ENCODE measurements around the gene AGMO.
"Not testable (repeated sequence)": the region's sequence is repeated elsewhere in the genome, so short reads cannot be mapped to it uniquely, and the experiment has no call there.

AGMO gene

GRCh38 chr7:15558756-15559155, 3.1 kb downstream of the AGMO start:
- DNase-seq: no peak

GRCh38 chr7:15557686-15558085, 4.1 kb downstream of the AGMO start:
- DNase-seq: no peak

GRCh38 chr7:15557186-15557585, 4.6 kb downstream of the AGMO start:
- no peak for DNase-seq

- no peak for DNase-seq
Observed at GRCh38 chr7:15556339-15557105, 5.3 kb downstream of the AGMO start.

- no peak for DNase-seq
Observed at GRCh38 chr7:15555381-15555859, 6.4 kb downstream of the AGMO start.

GRCh38 chr7:15554744-15555143, 7.1 kb downstream of the AGMO start:
- no peak for DNase-seq

GRCh38 chr7:15554081-15554480, 7.7 kb downstream of the AGMO start:
- DNase-seq: no peak

- not testable (repeated sequence) for DNase-seq
Observed at GRCh38 chr7:15547320-15547719, 14.5 kb downstream of the AGMO start.

- DNase-seq: no peak
Observed at GRCh38 chr7:15546272-15546792, 15.5 kb downstream of the AGMO start.

- DNase-seq: no peak
Observed at GRCh38 chr7:15544050-15544449, 17.8 kb downstream of the AGMO start.

GRCh38 chr7:15543256-15543655, 18.6 kb downstream of the AGMO start:
- no peak for DNase-seq

GRCh38 chr7:15527648-15528047, 34.2 kb downstream of the AGMO start:
- DNase-seq: no peak

GRCh38 chr7:15525652-15526263, 36.1 kb downstream of the AGMO start:
- no peak for DNase-seq

- DNase-seq: no peak
Observed at GRCh38 chr7:15524077-15524476, 37.7 kb downstream of the AGMO start.

- not testable (repeated sequence) for DNase-seq
Observed at GRCh38 chr7:15517865-15518264, 44.0 kb downstream of the AGMO start.

GRCh38 chr7:15515252-15515651, 46.6 kb downstream of the AGMO start:
- no peak for DNase-seq

- no peak for DNase-seq
Observed at GRCh38 chr7:15508258-15508657, 53.6 kb downstream of the AGMO start.

- DNase-seq: no peak
Observed at GRCh38 chr7:15507708-15508107, 54.1 kb downstream of the AGMO start.

- DNase-seq: no peak
Observed at GRCh38 chr7:15507171-15507570, 54.6 kb downstream of the AGMO start.

- DNase-seq: no peak
Observed at GRCh38 chr7:15505761-15506160, 56.1 kb downstream of the AGMO start.

GRCh38 chr7:15504351-15504750, 57.5 kb downstream of the AGMO start:
- no peak for DNase-seq

GRCh38 chr7:15503603-15504290, 58.1 kb downstream of the AGMO start:
- DNase-seq: no peak

GRCh38 chr7:15498465-15498864, 63.4 kb downstream of the AGMO start:
- DNase-seq: no peak

- DNase-seq: no peak
Observed at GRCh38 chr7:15495170-15495569, 66.6 kb downstream of the AGMO start.
